ENCODE data around the gene TCTN2. TPM values are rescaled to one million over a fixed set of nuclear protein-coding genes. Genes with fewer than 3 reads are reported as not detected.

Gene TCTN2
- total and polyA plus RNA-seq, 2 of the 4 experiments (the other 2 are of a cell fraction) = 8.4 to 13.6 TPM

- no peak for ATAC-seq (ENCODE audit: low read depth)
- no peak overlapping the region for H3K4me3 ChIP-seq (ENCODE audit: insufficient read depth, low read depth, low read length)
- H3K9me3 ChIP-seq (ENCODE audit: control insufficient read depth, insufficient read depth, low read length) = no peaks in the 10 kb centered on the region
- no peak overlapping the region for H2BK20ac ChIP-seq (ENCODE audit: low read depth, low read length)
- no peaks in the 10 kb centered on the region for H3K27me3 ChIP-seq (ENCODE audit: control insufficient read depth, insufficient read depth, low read length)
- H3K4me2 ChIP-seq (ENCODE audit: low read depth, low read length) = no peak overlapping the region
- H4K8ac ChIP-seq (ENCODE audit: low read depth in 2 of 2, low read length in 2 of 2) = no peak overlapping the region
- H3K56ac ChIP-seq (ENCODE audit: extremely low read depth, insufficient read depth, low read length) = no peak overlapping the region
- H3K79me1 ChIP-seq (ENCODE audit: low read depth in 1 of 2, low read length in 2 of 2) = peaks cover 2 to 7% of the 10 kb centered on the region in 2 experiments; a peak in 2 of 4 replicates
- CTCF ChIA-PET = no interaction called here
- in situ Hi-C loops (cut with MboI; ENCODE audit: low sequenced_read_pairs) = no loop called here
- H3K14ac ChIP-seq (replicated peaks; ENCODE audit: low read depth, low read length) = no peak overlapping the region
- H2BK5ac ChIP-seq (ENCODE audit: low read depth, low read length, poor library complexity, severe bottlenecking) = peak overlapping the region; percentile 66
- no peak overlapping the region for H2BK120ac ChIP-seq (ENCODE audit: low read depth, low read length)
- no peak overlapping the region for H3K23ac ChIP-seq (ENCODE audit: low read depth, low read length)
- H4K20me1 ChIP-seq (ENCODE audit: insufficient read depth, low read length) = no peaks in the 10 kb centered on the region; the same call in 1 of the 2 replicates
- H4K5ac ChIP-seq (ENCODE audit: low read depth, low read length) = no peak overlapping the region
- no TSS peak for BruUV-seq (replicated peaks)
- POLR2A ChIA-PET (ENCODE audit: unreplicated experiment) = interaction anchor here (0.7 kb wide), 1 partner anchor 1114 kb away, joined by 5 read pairs; no protein-coding TSS in a partner anchor
- no peaks in the 10 kb centered on the region for H3K9me1 ChIP-seq (ENCODE audit: insufficient read depth, low read length)
- no peak overlapping the region for H2BK15ac ChIP-seq (ENCODE audit: low read depth, low read length)
- H2AK9ac ChIP-seq (replicated peaks; ENCODE audit: low read depth, low read length, poor library complexity) = no peak overlapping the region
- H3K4me1 ChIP-seq (ENCODE audit: control insufficient read depth, insufficient read depth, low read length) = no peaks in the 10 kb centered on the region
- no peak overlapping the region for H2AFZ ChIP-seq (replicated peaks; ENCODE audit: low read length, poor library complexity)
- H2AK5ac ChIP-seq (ENCODE audit: low read depth, low read length) = no peak overlapping the region
- intact Hi-C loops (cut with micrococcal nuclease) = no loop called here
- H3K27ac ChIP-seq (ENCODE audit: insufficient read depth, low read length) = no peak overlapping the region
- peaks cover 32% of the 10 kb centered on the region for H3K36me3 ChIP-seq (ENCODE audit: control insufficient read depth, insufficient read depth, low read length)
- no peak overlapping the region for H3K18ac ChIP-seq (ENCODE audit: low read depth, low read length)
- DNase-seq = no peak
- no peak overlapping the region for H3K9ac ChIP-seq (ENCODE audit: low read depth, low read length)
- TF ChIP-seq RAD21 (IDR thresholded peaks at IDR 0.05; ENCODE audit: low read length) = no peak
- no peak for TF ChIP-seq CEBPB (IDR thresholded peaks at IDR 0.05; ENCODE audit: low read depth, low read length)
- TF ChIP-seq NFE2L2 (IDR thresholded peaks at IDR 0.05; ENCODE audit: low read depth, low read length) = no peak
- dilution Hi-C loops (cut with HindIII; ENCODE audit: low sequenced_read_pairs, unreplicated experiment) = no loop called here
- H4K91ac ChIP-seq (ENCODE audit: insufficient read depth, low read depth, low read length) = no peak overlapping the region
- 89 to 100% methylated on average over 2 of the region's 4 CpGs for WGBS, 2 experiments (ENCODE audit: extremely low coverage in 2 of 2, insufficient read length in 1 of 2)
- no peak overlapping the region for H3K4ac ChIP-seq (ENCODE audit: low read depth, low read length)
Observed at GRCh38 chr12:123654129-123654701, 16.7 kb upstream of the TCTN2 start.

Data from IMR-90 (cell line).